HepG2 (cell line): ENCODE measurements around the gene SAP30. TPM values are rescaled to one million over a fixed set of nuclear protein-coding genes. Genes with fewer than 3 reads are reported as not detected.

Source experiments
- AKAP8 ChIP-seq: sonication (generic); formaldehyde crosslinking; IDR thresholded peaks from 2 replicates; pipeline ENCODE4 v1.5.1; 2020; ENCODE audit warnings: mild to moderate bottlenecking, missing genetic modification reagents
- ATM ChIP-seq: fragments of 450-650 bp; IDR thresholded peaks from 2 replicates; pipeline ENCODE4 v1.7.1; 2017; ENCODE audit warnings: mild to moderate bottlenecking, borderline replicate concordance
- CAMTA2 ChIP-seq: sonication (generic); formaldehyde crosslinking; IDR thresholded peaks from 2 replicates; pipeline ENCODE4 v1.4.0; 2020; ENCODE audit warnings: mild to moderate bottlenecking, missing genetic modification reagents, borderline replicate concordance
- CCDC6 ChIP-seq: sonication (generic); formaldehyde crosslinking; IDR thresholded peaks from 2 replicates; pipeline ENCODE4 v1.8.1; 2022; ENCODE audit warnings: mild to moderate bottlenecking, missing genetic modification reagents, moderate library complexity
- CENPT ChIP-seq: sonication (generic); formaldehyde crosslinking; IDR thresholded peaks from 2 replicates; pipeline ENCODE4 v1.8.0; 2022; ENCODE audit warnings: low read depth, mild to moderate bottlenecking, moderate library complexity, missing genetic modification reagents
- ETV5 ChIP-seq: IDR thresholded peaks from 2 replicates; pipeline ENCODE4 v1.6.1; 2018; ENCODE audit warnings: missing biosample characterization, missing genetic modification reagents, inconsistent platforms, borderline replicate concordance
- FIP1L1 ChIP-seq: fragments of 200-400 bp; formaldehyde crosslinking; IDR thresholded peaks from 2 replicates; pipeline ENCODE4 v1.6.1; 2018; ENCODE audit warnings: low read depth, mild to moderate bottlenecking, low read length, moderate library complexity, borderline replicate concordance; ENCODE audit not compliant: insufficient read depth
- FOXP4 ChIP-seq: sonication (generic); formaldehyde crosslinking; IDR thresholded peaks from 2 replicates; pipeline ENCODE4 v1.4.0; 2020; ENCODE audit warnings: missing genetic modification reagents
- HOXA3 ChIP-seq: sonication (generic); formaldehyde crosslinking; IDR thresholded peaks from 2 replicates; pipeline ENCODE4 v1.5.0; 2020; ENCODE audit warnings: missing genetic modification reagents
- PRDM15 ChIP-seq: sonication (generic); formaldehyde crosslinking; IDR thresholded peaks from 2 replicates; pipeline ENCODE4 v1.4.0; 2020; ENCODE audit warnings: missing genetic modification reagents
- RAD51 ChIP-seq: fragments of 450-650 bp; IDR thresholded peaks from 2 replicates; pipeline ENCODE4 v1.6.1; 2016; ENCODE audit warnings: borderline replicate concordance
- RNF2 ChIP-seq: fragments of 450-650 bp; conservative IDR thresholded peaks from 2 replicates; pipeline ENCODE4 v1.6.1; 2016; ENCODE audit warnings: low read depth
- SATB2 ChIP-seq: sonication (generic); formaldehyde crosslinking; IDR thresholded peaks from 2 replicates; pipeline ENCODE4 v1.5.0; 2020; ENCODE audit warnings: missing genetic modification reagents
- TBP ChIP-seq: sonication (generic); formaldehyde crosslinking; IDR thresholded peaks from 2 replicates; pipeline ENCODE4 v1.5.0; 2020; ENCODE audit warnings: missing genetic modification reagents
- ZBTB8A ChIP-seq: sonication (generic); formaldehyde crosslinking; IDR thresholded peaks from 2 replicates; pipeline ENCODE4 v1.4.0; 2020; ENCODE audit warnings: mild to moderate bottlenecking, low read depth, missing genetic modification reagents, borderline replicate concordance
- ZKSCAN8 ChIP-seq: IDR thresholded peaks from 2 replicates; pipeline ENCODE4 v1.6.1; 2016; ENCODE audit warnings: borderline replicate concordance, missing genetic modification reagents, missing compliant biosample characterization
- ZNF44 ChIP-seq: sonication (generic); formaldehyde crosslinking; IDR thresholded peaks from 2 replicates; pipeline ENCODE4 v1.5.1; 2020; ENCODE audit warnings: mild to moderate bottlenecking, missing genetic modification reagents
- ZNF546 ChIP-seq: sonication (generic); formaldehyde crosslinking; conservative IDR thresholded peaks from 2 replicates; pipeline ENCODE4 v1.8.1; 2023; ENCODE audit warnings: mild to moderate bottlenecking, missing genetic modification reagents
- ZNF75D ChIP-seq: sonication (generic); formaldehyde crosslinking; IDR thresholded peaks from 2 replicates; pipeline ENCODE4 v1.8.1; 2023; ENCODE audit warnings: missing genetic modification reagents, mild to moderate bottlenecking, borderline replicate concordance
- ZNF780A ChIP-seq: sonication (generic); formaldehyde crosslinking; IDR thresholded peaks from 2 replicates; pipeline ENCODE4 v1.8.0; 2022; ENCODE audit warnings: mild to moderate bottlenecking, missing genetic modification reagents, moderate library complexity
- polyA plus RNA-seq, 8 experiments: library from polyadenylated mRNA; depleted of rRNA in 3 of 8; stranded (reverse) in 7 of 8; unstranded in 1 of 8; fragments of >200 nt; fragmentation: Illumina TruSeq in 4 of 8; extraction: Trizol in 4 of 8; gene quantifications; 2 replicates each; pipeline versions ENCODE4 v1.2.1 to v1.2.3, GENCODE V29; 2011 to 2016; ENCODE audit warnings: low read depth in 4 of 8, missing spikeins in 1 of 8, mixed read lengths in 1 of 8; ENCODE audit not compliant: insufficient read depth in 1 of 8
- total RNA-seq, 5 experiments: library from RNA; depleted of rRNA; stranded (reverse); fragments of >200 nt; fragmentation: Illumina TruSeq; extraction: Trizol; gene quantifications; 2 replicates each; pipeline ENCODE4 v1.2.3, GENCODE V29; 2016; ENCODE audit warnings: low read depth in 1 of 5

SAP30 gene
- total and polyA plus RNA-seq, 2 of the 13 experiments (the other 11 are each of a cell fraction or from before 2014, with no cell fraction given): 14.2 to 25.1 TPM

GRCh38 chr4:173334085-173334890 lies 36.5 kb upstream of the SAP30 start, which contains the start of gene HMGB2 (continued):
- TF ChIP-seq CCDC6 (CRISPR knock-in tag) (peak; percentile 100), ATM (no peak), FOXP4 (CRISPR knock-in tag) (peak; percentile 44; the same call in 1 of the 2 replicates), ZNF546 (CRISPR knock-in tag) (no peak), ZNF780A (CRISPR knock-in tag) (peak; percentile 98), TBP (no peak), ZNF75D (no peak), PRDM15 (no peak), HOXA3 (CRISPR knock-in tag) (peak; percentile 44; the same call in 1 of the 2 replicates), ETV5 (CRISPR knock-in tag) (0 out of 2 replicates have a peak, but pooled peaks have one; percentile 33), SATB2 (CRISPR knock-in tag) (no peak), RAD51 (no peak), FIP1L1 (no peak), AKAP8 (CRISPR knock-in tag) (no peak; the same call in 1 of the 2 replicates), RNF2 (no peak), ZBTB8A (CRISPR knock-in tag) (no peak; the same call in 1 of the 2 replicates), ZKSCAN8 (CRISPR knock-in tag) (peak; percentile 32; the same call in 1 of the 2 replicates), ZNF44 (CRISPR knock-in tag) (no peak), CENPT (CRISPR knock-in tag) (no peak; the same call in 1 of the 2 replicates), CAMTA2 (CRISPR knock-in tag) (0 out of 2 replicates have a peak, but pooled peaks have one; percentile 47)
